GM12864 (cell line): Measurements from ENCODE around the gene COMP.

Source experiments
- DNase-seq: peaks from one replicate; pipeline ENCODE4 v3.0.0-alpha.2; 2011; ENCODE audit warnings: low read depth
- H3K4me3 ChIP-seq: 2 replicates; pipeline ENCODE4 v1.5.1; 2011; ENCODE audit warnings: mild to moderate bottlenecking, low read depth, low read length, control low read depth
- CTCF ChIP-seq: IDR thresholded peaks from 2 replicates; pipeline ENCODE4 v1.5.1; 2011; ENCODE audit warnings: low read depth, mild to moderate bottlenecking, moderate library complexity, low read length, control low read depth, inconsistent platforms; ENCODE audit errors: missing control alignments

Gene COMP

GRCh38 chr19:18768997-18769891 is 21.9 kb downstream of the COMP start:
- H3K4me3 ChIP-seq = no peak overlapping the region
- no peak for DNase-seq
- TF ChIP-seq CTCF = no peak

GRCh38 chr19:18768046-18768771 is 22.9 kb downstream of the COMP start:
- no peak for DNase-seq
- H3K4me3 ChIP-seq = no peak overlapping the region
- TF ChIP-seq CTCF = no peak

GRCh38 chr19:18765224-18765623 is 25.9 kb downstream of the COMP start:
- DNase-seq = no peak
- no peak for TF ChIP-seq CTCF
- H3K4me3 ChIP-seq = no peak overlapping the region

GRCh38 chr19:18764591-18765051 is 26.5 kb downstream of the COMP start:
- no peak for TF ChIP-seq CTCF
- no peak overlapping the region for H3K4me3 ChIP-seq
- DNase-seq = no peak

GRCh38 chr19:18763674-18764590 is 27.2 kb downstream of the COMP start:
- DNase-seq = no peak
- no peak overlapping the region for H3K4me3 ChIP-seq
- TF ChIP-seq CTCF = no peak
